ENCODE results near the gene UCHL1. TPM values are rescaled to one million over a fixed set of nuclear protein-coding genes. Genes with fewer than 3 reads are reported as not detected.

Gene UCHL1
- total and polyA plus RNA-seq, 7 experiments from 2014 or later: 0.27 TPM; not detected in 6

GRCh38 chr4:41213625-41214135 is 43.0 kb upstream of the UCHL1 start:
- peaks cover 48 to 68% (median 56%) of the 10 kb centered on the region in 5 donors for H3K27me3 Mint-ChIP-seq
- peaks cover 0 to 3% (median 0%) of the 10 kb centered on the region in 11 donors for H3K9me3 Mint-ChIP-seq
- no peaks in the 10 kb centered on the region for H3K9me3 ChIP-seq (ENCODE audit: control insufficient read depth in 2 of 3, low read length in 3 of 3)
- DNase-seq (no peak), ATAC-seq (peak; percentile 11)
- H3K4me1 ChIP-seq (ENCODE audit: control insufficient read depth in 2 of 2, insufficient read depth in 2 of 2, low read length in 2 of 2): peaks cover 0 to 3% of the 10 kb centered on the region in 2 donors
- no peak overlapping the region for H3K27ac ChIP-seq (ENCODE audit: low read depth, low read length)
- intact Hi-C loops (cut with micrococcal nuclease): loop anchor here (1.0 to 2.0 kb wide), 3 partner anchors 237 to 287 kb away; no protein-coding TSS in a partner anchor
- H3K27me3 ChIP-seq (ENCODE audit: control insufficient read depth in 2 of 2, insufficient read depth in 2 of 2, low read length in 2 of 2): peaks cover 4 to 14% of the 10 kb centered on the region in 2 donors
- H3K36me3 ChIP-seq (ENCODE audit: control insufficient read depth in 2 of 3, insufficient read depth in 3 of 3, low read length in 3 of 3): no peaks in the 10 kb centered on the region
- H3K4me1 Mint-ChIP-seq: peaks cover 12 to 35% (median 26%) of the 10 kb centered on the region in 7 donors
- H3K36me3 Mint-ChIP-seq: peaks cover 0 to 8% (median 0%) of the 10 kb centered on the region in 5 donors
- no peak overlapping the region for H3K4me3 ChIP-seq (ENCODE audit: low read length)
- CTCF ChIA-PET: no interaction called here
- H3K4me3 Mint-ChIP-seq: peak overlapping the region; percentile 39 to 83 (median 66)
- POLR2A ChIA-PET: no interaction called here
- no peak overlapping the region for H3K27ac Mint-ChIP-seq

- H3K4me3 Mint-ChIP-seq: peak within 1 kb of the TSS; percentile 48 to 88 (median 77)
- DNase-seq (peak in 4 of 9 donors; percentile 8 to 63 (median 16)), ATAC-seq (peak; percentile 69)
- Histone ChIP-seq H3K27ac (ENCODE audit: low read depth, low read length) (no peak within 1 kb of the TSS), H3K9me3 (ENCODE audit: control insufficient read depth in 2 of 3, low read length in 3 of 3) (no peaks in the 10 kb centered on the region), H3K4me3 (ENCODE audit: low read length) (no peak within 1 kb of the TSS), H3K4me1 (ENCODE audit: control insufficient read depth in 2 of 2, insufficient read depth in 2 of 2, low read length in 2 of 2) (peaks cover 0 to 3% of the 10 kb centered on the region in 2 donors), H3K36me3 (ENCODE audit: control insufficient read depth in 2 of 3, insufficient read depth in 3 of 3, low read length in 3 of 3) (no peaks in the 10 kb centered on the region), H3K27me3 (ENCODE audit: control insufficient read depth in 2 of 2, insufficient read depth in 2 of 2, low read length in 2 of 2) (peaks cover 4 to 14% of the 10 kb centered on the region in 2 donors)
- peaks cover 0 to 8% (median 0%) of the 10 kb centered on the region in 5 donors for H3K36me3 Mint-ChIP-seq
- H3K27ac Mint-ChIP-seq: no peak within 1 kb of the TSS
- ChIA-PET POLR2A (no interaction called here), CTCF (no interaction called here)
- intact Hi-C loops (cut with micrococcal nuclease): loop anchor here (1.0 to 2.0 kb wide), 3 partner anchors 238 to 287 kb away; no protein-coding TSS in a partner anchor
- peaks cover 12 to 35% (median 26%) of the 10 kb centered on the region in 7 donors for H3K4me1 Mint-ChIP-seq
- peaks cover 0 to 3% (median 0%) of the 10 kb centered on the region in 11 donors for H3K9me3 Mint-ChIP-seq
- peaks cover 51 to 65% (median 55%) of the 10 kb centered on the region in 5 donors for H3K27me3 Mint-ChIP-seq
These were observed 42.4 kb upstream of the UCHL1 start, which contains the start of gene APBB2 for GRCh38 chr4:41214136-41214824. APBB2 (minus strand) TSS chr4:41214542; CDS start chr4:41033254, 181,288 bp downstream.

GRCh38 chr4:41214825-41215146 is 41.9 kb upstream of the UCHL1 start:
- Mint-ChIP-seq H3K9me3 (peaks cover 0 to 3% (median 0%) of the 10 kb centered on the region in 11 donors), H3K27ac (no peak overlapping the region), H3K36me3 (peaks cover 0 to 8% (median 0%) of the 10 kb centered on the region in 5 donors), H3K4me1 (peaks cover 12 to 35% (median 26%) of the 10 kb centered on the region in 7 donors), H3K27me3 (peaks cover 52 to 64% (median 59%) of the 10 kb centered on the region in 5 donors), H3K4me3 (peak overlapping the region; percentile 32 to 83 (median 75))
- ChIA-PET CTCF (no interaction called here), POLR2A (no interaction called here)
- Histone ChIP-seq H3K27ac (ENCODE audit: low read depth, low read length) (no peak overlapping the region), H3K36me3 (ENCODE audit: control insufficient read depth in 2 of 3, insufficient read depth in 3 of 3, low read length in 3 of 3) (no peaks in the 10 kb centered on the region), H3K4me3 (ENCODE audit: low read length) (no peak overlapping the region), H3K9me3 (ENCODE audit: control insufficient read depth in 2 of 3, low read length in 3 of 3) (no peaks in the 10 kb centered on the region), H3K27me3 (ENCODE audit: control insufficient read depth in 2 of 2, insufficient read depth in 2 of 2, low read length in 2 of 2) (peaks cover 4 to 17% of the 10 kb centered on the region in 2 donors), H3K4me1 (ENCODE audit: control insufficient read depth in 2 of 2, insufficient read depth in 2 of 2, low read length in 2 of 2) (peaks cover 0 to 3% of the 10 kb centered on the region in 2 donors)
- no peak for ATAC-seq
- intact Hi-C loops (cut with micrococcal nuclease): loop anchor here (1.0 to 2.0 kb wide), 3 partner anchors 238 to 288 kb away; no protein-coding TSS in a partner anchor
- no peak for DNase-seq

GRCh38 chr4:41215155-41215554 is 41.6 kb upstream of the UCHL1 start:
- ChIA-PET POLR2A (no interaction called here), CTCF (no interaction called here)
- no peak overlapping the region for H3K27ac ChIP-seq (ENCODE audit: low read depth, low read length)
- Mint-ChIP-seq H3K4me3 (peak overlapping the region; percentile 32 to 83 (median 76)), H3K27me3 (peaks cover 56 to 65% (median 62%) of the 10 kb centered on the region in 5 donors), H3K9me3 (peaks cover 0 to 4% (median 0%) of the 10 kb centered on the region in 11 donors), H3K27ac (no peak overlapping the region), H3K36me3 (peaks cover 0 to 8% (median 0%) of the 10 kb centered on the region in 5 donors), H3K4me1 (peaks cover 12 to 35% (median 26%) of the 10 kb centered on the region in 7 donors)
- H3K36me3 ChIP-seq (ENCODE audit: control insufficient read depth in 2 of 3, insufficient read depth in 3 of 3, low read length in 3 of 3): no peaks in the 10 kb centered on the region
- H3K27me3 ChIP-seq (ENCODE audit: control insufficient read depth in 2 of 2, insufficient read depth in 2 of 2, low read length in 2 of 2): peaks cover 4 to 17% of the 10 kb centered on the region in 2 donors
- H3K4me1 ChIP-seq (ENCODE audit: control insufficient read depth in 2 of 2, insufficient read depth in 2 of 2, low read length in 2 of 2): peaks cover 0 to 3% of the 10 kb centered on the region in 2 donors
- ATAC-seq: no peak
- intact Hi-C loops (cut with micrococcal nuclease): loop anchor here in 1 of 2 donors (2.0 kb wide), 1 partner anchor 288 kb away; no protein-coding TSS in a partner anchor
- no peak for DNase-seq
- no peaks in the 10 kb centered on the region for H3K9me3 ChIP-seq (ENCODE audit: control insufficient read depth in 2 of 3, low read length in 3 of 3)
- no peak overlapping the region for H3K4me3 ChIP-seq (ENCODE audit: low read length)

GRCh38 chr4:41215969-41216293 is 40.8 kb upstream of the UCHL1 start:
- no peak overlapping the region for H3K27ac ChIP-seq (ENCODE audit: low read depth, low read length)
- ATAC-seq (no peak), DNase-seq (no peak)
- H3K9me3 ChIP-seq (ENCODE audit: control insufficient read depth in 2 of 3, low read length in 3 of 3): no peaks in the 10 kb centered on the region
- peaks cover 4 to 17% of the 10 kb centered on the region in 2 donors for H3K27me3 ChIP-seq (ENCODE audit: control insufficient read depth in 2 of 2, insufficient read depth in 2 of 2, low read length in 2 of 2)
- H3K36me3 ChIP-seq (ENCODE audit: control insufficient read depth in 2 of 3, insufficient read depth in 3 of 3, low read length in 3 of 3): no peaks in the 10 kb centered on the region
- intact Hi-C loops (cut with micrococcal nuclease): loop anchor here in 1 of 2 donors (2.0 kb wide), 1 partner anchor 289 kb away; no protein-coding TSS in a partner anchor
- Mint-ChIP-seq H3K4me1 (peaks cover 12 to 35% (median 26%) of the 10 kb centered on the region in 7 donors), H3K9me3 (peaks cover 0 to 4% (median 0%) of the 10 kb centered on the region in 11 donors), H3K27ac (peak overlapping the region in 1 of 9 donors; percentile 1), H3K4me3 (peak overlapping the region; percentile 65 to 83 (median 76)), H3K36me3 (peaks cover 0 to 8% (median 0%) of the 10 kb centered on the region in 5 donors), H3K27me3 (peaks cover 62 to 69% (median 67%) of the 10 kb centered on the region in 5 donors)
- ChIA-PET POLR2A (no interaction called here), CTCF (no interaction called here)
- H3K4me1 ChIP-seq (ENCODE audit: control insufficient read depth in 2 of 2, insufficient read depth in 2 of 2, low read length in 2 of 2): peaks cover 0 to 3% of the 10 kb centered on the region in 2 donors
- peak overlapping the region; percentile 27 for H3K4me3 ChIP-seq (ENCODE audit: low read length)

- H3K4me1 ChIP-seq (ENCODE audit: control insufficient read depth in 2 of 2, insufficient read depth in 2 of 2, low read length in 2 of 2): peaks cover 0 to 3% of the 10 kb centered on the region in 2 donors
- Mint-ChIP-seq H3K36me3 (peaks cover 0 to 8% (median 0%) of the 10 kb centered on the region in 5 donors), H3K9me3 (peaks cover 0 to 4% (median 0%) of the 10 kb centered on the region in 11 donors), H3K4me1 (peaks cover 12 to 35% (median 26%) of the 10 kb centered on the region in 7 donors), H3K27me3 (peaks cover 65 to 73% (median 68%) of the 10 kb centered on the region in 5 donors), H3K4me3 (peak overlapping the region; percentile 70 to 84 (median 77)), H3K27ac (peak overlapping the region in 1 of 9 donors; percentile 65)
- intact Hi-C loops (cut with micrococcal nuclease): no loop called here
- H3K36me3 ChIP-seq (ENCODE audit: control insufficient read depth in 2 of 3, insufficient read depth in 3 of 3, low read length in 3 of 3): no peaks in the 10 kb centered on the region
- H3K9me3 ChIP-seq (ENCODE audit: control insufficient read depth in 2 of 3, low read length in 3 of 3): no peaks in the 10 kb centered on the region
- no peak overlapping the region for H3K27ac ChIP-seq (ENCODE audit: low read depth, low read length)
- DNase-seq (peak in 8 of 9 donors; percentile 5 to 60 (median 18)), ATAC-seq (peak; percentile 36)
- peak overlapping the region; percentile 43 for H3K4me3 ChIP-seq (ENCODE audit: low read length)
- POLR2A ChIA-PET: no interaction called here
- H3K27me3 ChIP-seq (ENCODE audit: control insufficient read depth in 2 of 2, insufficient read depth in 2 of 2, low read length in 2 of 2): peaks cover 4 to 17% of the 10 kb centered on the region in 2 donors
- CTCF ChIA-PET: no interaction called here
These were observed 40.3 kb upstream of the UCHL1 start for GRCh38 chr4:41216294-41217019.
